Stimulated activated CD8-positive, alpha-beta memory T cell treated with anti-CD3 and anti-CD28 coated beads, Interleukin-15, amount 100 ng/mL, for 48 hours (primary cell): ENCODE results near the gene GRB10.
"Not testable (repeated sequence)": the region's sequence is repeated elsewhere in the genome, so short reads cannot be mapped to it uniquely, and the experiment has no call there.

Experiments
- DNase-seq, 2 donors: peaks; one replicate each; pipeline ENCODE4 v3.0.0-alpha.2; 2020; ENCODE audit warnings: low read depth in 2 of 2

GRB10 gene

GRCh38 chr7:50778189-50778588 lies 4.5 kb downstream of the GRB10 start:
- DNase-seq = no peak

- DNase-seq = no peak
These were observed 6.9 kb downstream of the GRB10 start for GRCh38 chr7:50775836-50776235.

GRCh38 chr7:50775231-50775630 lies 7.5 kb downstream of the GRB10 start:
- no peak for DNase-seq

GRCh38 chr7:50774319-50774718 lies 8.4 kb downstream of the GRB10 start:
- DNase-seq = no peak

- not testable (repeated sequence) for DNase-seq
These were observed 9.6 kb downstream of the GRB10 start for GRCh38 chr7:50773071-50773470.

GRCh38 chr7:50771120-50772002 lies 11.3 kb downstream of the GRB10 start:
- DNase-seq = no peak

- DNase-seq = no peak
These were observed 13.9 kb downstream of the GRB10 start for GRCh38 chr7:50768485-50769474.

- DNase-seq = no peak
These were observed 15.9 kb downstream of the GRB10 start for GRCh38 chr7:50766849-50767207.

- no peak for DNase-seq
These were observed 16.4 kb downstream of the GRB10 start for GRCh38 chr7:50766106-50766848.

- DNase-seq = no peak
These were observed 20.4 kb downstream of the GRB10 start for GRCh38 chr7:50762337-50762736.

GRCh38 chr7:50761713-50762112 lies 21.0 kb downstream of the GRB10 start:
- DNase-seq = no peak

- DNase-seq = no peak
These were observed 24.8 kb downstream of the GRB10 start for GRCh38 chr7:50757703-50758390.

- no peak for DNase-seq
These were observed 26.5 kb downstream of the GRB10 start for GRCh38 chr7:50756180-50756579.

- DNase-seq = no peak
These were observed 28.0 kb downstream of the GRB10 start for GRCh38 chr7:50754684-50755083.

GRCh38 chr7:50754241-50754640 lies 28.5 kb downstream of the GRB10 start:
- DNase-seq = no peak

- DNase-seq = no peak
These were observed 30.3 kb downstream of the GRB10 start for GRCh38 chr7:50752422-50752821.

GRCh38 chr7:50751146-50751545 lies 31.6 kb downstream of the GRB10 start:
- no peak for DNase-seq

- no peak for DNase-seq
These were observed 32.8 kb downstream of the GRB10 start for GRCh38 chr7:50749896-50750295.

GRCh38 chr7:50748472-50748871 lies 34.2 kb downstream of the GRB10 start:
- no peak for DNase-seq

GRCh38 chr7:50745835-50746234 lies 36.9 kb downstream of the GRB10 start:
- DNase-seq = no peak

GRCh38 chr7:50745336-50745735 lies 37.4 kb downstream of the GRB10 start:
- DNase-seq = no peak
